ENCODE data around the gene LBX2.
"Not testable (repeated sequence)": the region's sequence is repeated elsewhere in the genome, so short reads cannot be mapped to it uniquely, and the experiment has no call there.

LBX2 gene

DNA sequence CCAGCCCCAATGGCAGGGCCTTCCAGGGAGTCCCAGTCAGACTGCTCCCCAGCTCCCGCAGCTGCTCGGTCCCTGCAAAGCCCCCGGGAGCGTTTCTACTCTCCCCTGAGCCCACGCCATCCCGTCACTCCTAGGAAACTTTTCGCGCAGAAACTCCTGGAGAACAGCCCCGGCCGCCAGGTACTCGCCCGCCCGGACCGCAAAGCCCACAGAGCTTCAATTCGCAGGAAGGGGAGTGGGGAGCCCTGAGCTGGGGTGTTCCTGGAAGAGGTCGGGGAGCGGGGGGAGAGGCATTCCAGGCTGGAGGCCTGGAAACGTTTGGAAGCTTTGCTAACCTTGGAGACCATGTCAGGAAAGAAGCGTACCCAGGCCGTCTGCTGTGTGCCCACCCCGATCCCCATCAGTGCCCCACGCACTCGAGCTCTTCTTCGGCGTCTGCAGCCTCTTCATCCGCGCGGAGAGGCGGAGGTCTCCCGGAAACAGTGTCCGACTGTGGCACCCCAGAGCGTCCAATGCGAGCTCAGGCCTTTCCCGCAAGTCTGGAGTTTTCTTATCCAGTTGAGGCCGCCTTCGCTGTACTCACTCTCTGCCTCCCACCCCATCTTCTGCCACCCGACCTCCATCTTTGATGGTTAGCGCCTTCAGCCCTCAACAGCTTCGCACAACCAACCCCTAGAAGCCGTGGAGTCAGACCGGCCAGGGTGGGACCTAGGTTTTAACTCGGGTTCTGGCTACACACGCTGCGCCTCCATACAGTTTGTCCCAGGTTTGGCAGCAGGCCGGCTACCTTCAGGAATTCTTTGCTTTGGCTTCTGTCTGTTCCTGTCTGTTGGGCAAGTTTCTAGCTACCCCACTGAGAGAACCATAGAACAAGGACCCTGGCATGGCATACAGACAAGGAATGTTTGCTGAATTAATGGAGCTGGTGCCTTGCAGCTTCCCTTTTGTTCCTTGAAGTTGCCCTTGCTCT lies 4.4 kb upstream of the LBX2 start:
- no peak for DNase-seq

GRCh38 chr2:74502720-74503505 lies 3.5 kb upstream of the LBX2 start:
- DNase-seq: peak; percentile 48

DNA sequence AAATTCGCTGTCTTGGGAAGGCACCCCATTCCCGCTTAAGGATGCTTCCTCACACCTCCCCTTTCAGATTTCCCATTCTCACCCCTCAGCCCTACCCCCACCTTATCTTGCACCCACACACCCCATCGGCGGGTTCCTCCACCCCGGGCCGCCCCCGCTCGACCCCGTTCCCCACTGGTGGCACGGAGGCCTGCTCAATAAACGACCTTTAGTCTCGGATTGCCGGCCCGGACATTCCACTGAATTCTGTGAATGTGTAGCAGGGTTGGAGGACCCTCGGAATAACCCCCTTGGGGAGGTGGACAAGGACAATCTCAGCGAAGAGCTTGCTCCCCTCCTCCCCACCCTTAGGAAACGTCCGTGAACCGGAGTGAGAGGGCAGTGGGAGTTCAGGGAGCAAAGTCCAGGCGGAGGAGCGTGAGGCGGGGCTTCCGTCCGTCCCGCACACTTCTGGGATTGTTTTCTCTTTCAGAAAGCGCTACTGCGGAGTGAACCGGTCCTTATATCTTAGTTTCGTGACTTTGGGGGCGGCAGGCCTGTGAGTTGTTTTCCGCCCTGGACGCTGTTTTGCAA lies 2.8 kb upstream of the LBX2 start:
- DNase-seq: no peak

GRCh38 chr2:74501335-74502071 lies 2.1 kb upstream of the LBX2 start:
- DNase-seq: no peak

GRCh38 chr2:74500578-74500946 lies 1.2 kb upstream of the LBX2 start:
- no peak for DNase-seq

- DNase-seq: no peak
These were observed 656 bp upstream of the LBX2 start for GRCh38 chr2:74499940-74500577.

- DNase-seq: no peak
These were observed 720 bp downstream of the LBX2 start for GRCh38 chr2:74498500-74499266.

- peak; percentile 37 for DNase-seq
These were observed 1.5 kb downstream of the LBX2 start for GRCh38 chr2:74497777-74498499.

DNA sequence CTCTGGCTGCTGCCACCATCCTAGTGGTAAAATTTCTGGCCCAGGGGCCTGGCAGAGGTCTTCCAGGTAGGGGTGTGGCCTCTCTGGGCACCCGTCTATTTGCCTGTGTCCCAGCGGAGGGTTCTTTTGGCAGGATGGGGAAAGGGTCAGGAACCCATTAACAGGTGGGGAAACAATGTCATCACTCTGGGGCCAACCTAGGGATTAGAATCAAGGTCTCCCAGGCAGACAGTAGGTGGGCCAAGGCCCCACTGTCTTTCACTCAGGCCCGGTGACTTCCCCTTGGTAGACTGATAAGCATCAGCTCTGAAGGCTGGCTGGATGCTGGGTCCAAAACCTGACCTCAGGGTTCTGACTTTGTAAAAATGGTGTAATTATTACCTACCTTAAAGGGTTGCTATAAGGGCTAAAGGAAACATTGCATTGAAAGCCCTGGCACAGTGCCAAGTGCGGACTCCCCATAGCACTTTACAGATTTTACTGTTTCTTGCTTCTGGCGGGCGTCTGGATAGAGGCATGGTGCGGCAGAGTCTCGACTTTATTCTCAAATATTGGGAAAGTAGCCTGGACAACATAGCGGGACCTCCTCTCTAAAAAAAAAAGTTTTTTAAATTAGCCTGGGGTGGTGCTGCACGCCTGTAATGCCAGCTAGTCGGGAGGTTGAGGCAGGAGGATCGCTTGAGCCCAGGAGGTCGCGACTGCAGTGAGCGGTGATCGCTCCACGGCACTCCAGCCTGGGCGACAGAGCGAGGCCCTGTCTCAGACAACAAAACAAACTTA lies 2.2 kb downstream of the LBX2 start:
- DNase-seq: no peak

- DNase-seq: no peak
These were observed 4.0 kb downstream of the LBX2 start for GRCh38 chr2:74495440-74495839.

DNA sequence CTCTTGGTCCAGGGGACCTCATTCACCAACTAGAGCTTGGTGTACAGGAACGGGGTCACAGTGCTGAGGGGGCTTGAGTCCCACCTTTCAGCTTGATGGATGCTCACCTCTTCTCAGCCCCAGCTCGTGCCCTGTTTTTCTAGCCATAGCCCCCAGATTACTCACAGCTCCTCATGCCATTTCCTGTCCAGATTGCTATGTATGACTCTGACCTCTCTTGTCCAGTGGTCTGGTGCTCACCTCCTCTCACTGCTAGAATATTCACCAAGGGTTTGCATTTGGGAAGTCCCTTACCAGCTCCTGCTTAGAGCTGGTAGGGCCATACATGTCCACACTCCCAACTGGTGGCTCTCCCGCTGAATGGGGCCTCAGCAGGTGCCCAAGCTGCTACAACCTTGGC lies 5.9 kb downstream of the LBX2 start:
- no peak for DNase-seq

DNA sequence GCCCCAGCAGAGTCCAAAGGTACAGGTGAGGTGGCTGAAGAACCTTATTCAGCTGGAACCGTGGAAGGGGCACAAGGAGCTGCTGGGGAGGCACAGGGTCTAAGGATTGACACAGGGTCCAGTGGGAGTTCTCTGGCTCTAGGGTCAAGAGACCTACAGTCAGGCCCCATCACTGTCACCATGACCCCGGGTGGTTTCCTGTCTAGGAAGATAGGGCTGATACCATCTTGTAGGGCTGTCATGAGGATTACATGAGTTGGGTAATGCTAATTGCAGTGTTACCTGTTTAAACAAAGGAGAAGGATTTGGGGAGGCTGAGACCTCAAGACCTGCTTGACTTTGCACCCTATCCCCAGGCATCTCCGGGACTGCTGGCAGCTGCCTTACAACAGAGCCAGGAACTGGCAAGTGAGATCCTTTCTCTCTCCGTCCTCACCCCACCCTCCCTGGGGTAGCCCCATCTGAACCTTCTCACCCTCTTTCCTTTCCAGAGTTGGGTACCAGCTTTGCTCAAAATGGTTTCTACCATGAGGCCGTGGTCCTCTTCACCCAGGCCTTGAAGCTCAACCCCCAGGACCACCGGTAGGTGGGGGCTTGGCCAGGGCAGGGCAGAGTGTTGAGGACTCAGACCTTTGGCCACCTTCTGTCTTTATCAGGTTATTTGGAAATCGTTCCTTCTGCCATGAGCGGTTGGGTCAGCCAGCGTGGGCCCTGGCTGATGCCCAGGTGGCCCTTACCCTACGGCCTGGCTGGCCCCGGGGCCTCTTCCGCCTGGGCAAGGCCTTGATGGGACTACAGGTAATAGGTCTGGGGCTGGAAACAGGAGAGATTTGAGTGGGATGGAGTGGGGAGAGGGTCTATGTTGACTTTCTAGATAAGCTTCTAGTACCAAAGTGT lies 7.5 kb downstream of the LBX2 start:
- no peak for DNase-seq

- DNase-seq: no peak
These were observed 9.5 kb downstream of the LBX2 start for GRCh38 chr2:74489906-74490305.

DNA sequence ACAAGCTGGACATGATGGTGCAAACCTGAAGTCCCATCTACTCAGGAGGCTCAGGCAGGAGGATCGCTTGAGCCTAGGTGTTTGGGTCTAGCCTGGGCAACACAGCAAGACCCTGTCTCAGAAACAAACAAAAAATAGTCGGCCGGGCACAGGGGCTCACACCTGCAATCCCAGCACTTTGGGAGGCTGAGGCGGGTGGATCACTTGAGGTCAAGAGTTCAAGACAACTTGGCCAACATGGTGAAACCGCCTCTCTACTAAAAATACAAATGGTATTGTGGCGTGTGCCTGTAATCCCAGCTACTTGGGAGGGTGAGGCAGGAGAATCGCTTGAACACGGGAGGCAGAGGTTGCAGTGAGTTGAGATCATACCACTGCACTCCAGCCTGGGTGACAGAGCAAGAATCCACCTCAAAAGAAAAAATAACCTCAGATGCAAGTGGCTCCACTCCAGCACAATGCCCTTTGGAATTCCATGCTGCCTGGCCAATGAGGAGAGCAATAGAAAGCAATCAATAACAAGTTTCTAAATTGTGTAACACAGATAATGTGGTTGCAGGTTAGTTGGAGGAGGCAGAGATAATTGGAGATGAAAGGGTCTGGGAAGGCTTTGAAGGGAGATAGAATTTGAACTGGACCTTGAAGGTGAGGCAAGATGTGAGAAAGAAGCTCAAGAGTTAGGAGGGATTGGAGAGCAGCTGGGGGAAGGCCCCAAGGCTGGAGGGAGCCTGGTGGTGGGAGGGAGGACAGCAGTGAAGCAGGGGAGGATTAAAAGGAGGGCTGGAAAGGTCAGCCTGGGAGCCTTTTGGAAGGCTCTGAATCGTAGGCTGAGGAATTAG lies 10.5 kb downstream of the LBX2 start:
- DNase-seq: no peak

DNA sequence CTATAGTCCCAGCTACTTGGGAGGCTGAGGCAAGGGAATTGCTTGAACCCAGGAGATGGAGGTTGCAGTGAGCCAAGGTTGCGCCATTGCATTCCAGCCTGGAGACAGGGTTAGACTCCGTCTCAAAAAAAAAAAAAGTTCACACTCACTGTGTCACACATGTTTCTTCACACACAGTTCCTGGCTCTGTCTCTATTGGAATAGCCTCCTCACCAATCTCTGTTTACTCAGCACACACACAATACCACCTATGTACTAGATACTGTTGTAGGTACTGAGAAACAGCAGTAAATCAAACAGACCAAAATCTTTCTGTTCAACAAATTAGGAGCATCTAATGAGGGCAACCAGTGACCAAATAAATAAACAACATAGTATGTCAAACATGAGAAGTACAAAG lies 13.3 kb downstream of the LBX2 start:
- DNase-seq: no peak

- DNase-seq: not testable (repeated sequence)
These were observed 15.7 kb downstream of the LBX2 start for GRCh38 chr2:74483675-74484164.

DNA sequence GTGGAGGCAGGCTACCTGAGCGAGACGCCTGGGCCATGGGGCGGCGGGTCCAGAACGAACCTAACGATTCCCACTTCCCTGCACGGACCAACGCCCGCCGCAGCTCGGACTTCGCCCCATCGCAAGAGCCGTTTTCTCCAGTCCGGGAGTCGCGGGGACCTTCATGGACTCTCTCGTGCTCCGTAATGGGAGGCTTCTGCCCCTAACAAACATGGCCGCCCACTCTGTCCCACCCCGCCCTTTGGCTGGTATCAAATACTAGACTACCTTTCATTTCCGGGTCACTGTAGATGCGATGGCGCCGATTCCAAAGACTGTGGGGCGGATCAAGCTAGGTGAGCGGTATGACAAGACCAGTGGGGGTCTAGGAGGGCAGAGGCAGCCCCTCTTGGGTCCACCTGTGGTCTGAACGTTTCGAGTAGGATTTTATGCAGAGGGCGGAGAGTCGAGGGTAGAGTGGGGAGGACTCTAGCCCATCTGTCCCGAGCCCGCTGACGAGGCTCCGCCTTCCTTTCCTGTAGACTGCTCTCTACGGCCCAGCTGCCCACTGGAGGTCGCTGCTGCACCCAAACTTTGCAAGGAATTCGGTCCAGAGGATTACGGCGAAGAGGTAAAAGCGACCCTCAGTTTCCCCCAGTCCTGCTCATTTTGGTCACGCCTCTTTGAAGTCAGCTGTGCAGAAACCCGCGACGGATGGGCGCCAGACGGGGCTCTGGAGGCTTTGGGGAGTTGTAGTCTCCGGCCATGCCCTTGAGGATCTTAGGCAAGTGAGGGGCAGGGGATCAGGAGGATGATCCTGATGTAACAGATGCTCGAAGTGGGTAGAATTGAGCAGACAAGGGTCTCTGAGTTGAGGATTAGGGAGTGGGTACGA lies 16.4 kb downstream of the LBX2 start, which contains the start of the genes CCDC142 and TTC31:
TSS of gene CCDC142 (minus strand) at position 198 of the 874 bp plus-strand sequence. CDS start at position 37, 161 bp downstream.
TSS of gene TTC31 (plus strand) at position 281 of the 874 bp plus-strand sequence. CDS start at position 296, 15 bp downstream.
- peak; percentile 95 for DNase-seq
